GM12874 (cell line): Measurements from ENCODE around the gene RNASE7.

Experiments
- CTCF ChIP-seq: IDR thresholded peaks from 2 replicates; pipeline ENCODE4 v1.5.1; 2011; ENCODE audit warnings: low read depth, mild to moderate bottlenecking, control low read depth, low read length, moderate library complexity; ENCODE audit not compliant: insufficient read depth

The RNASE7 gene

GRCh38 chr14:21024585-21025370 is 17.4 kb upstream of the RNASE7 start, which contains the start of gene NDRG2:
Gene NDRG2 (minus strand): TSS chr14:21025061. CDS start chr14:21023315, 1,746 bp downstream.
- TF ChIP-seq CTCF: no peak

GRCh38 chr14:21025371-21026273 is 16.5 kb upstream of the RNASE7 start:
- no peak for TF ChIP-seq CTCF

- TF ChIP-seq CTCF: no peak
Measured at GRCh38 chr14:21026274-21026987, 15.7 kb upstream of the RNASE7 start.

- TF ChIP-seq CTCF: no peak
Measured at GRCh38 chr14:21026988-21027315, 15.2 kb upstream of the RNASE7 start.

- TF ChIP-seq CTCF: no peak
Measured at GRCh38 chr14:21029917-21030316, 12.2 kb upstream of the RNASE7 start, which contains the start of gene TPPP2. Gene TPPP2 (plus strand): TSS chr14:21030217. CDS start chr14:21030582, 365 bp downstream.

- no peak for TF ChIP-seq CTCF
Measured at GRCh38 chr14:21030531-21030930, 11.6 kb upstream of the RNASE7 start.
